Sigmoid colon (tissue), 4 donors: ENCODE measurements around the gene KDM6A.
"Not testable (repeated sequence)": the region's sequence is repeated elsewhere in the genome, so short reads cannot be mapped to it uniquely, and the experiment has no call there.

Source experiments
- CTCF ChIP-seq, 4 experiments: fragments of 450-650 bp in 3 of 4; fragments of 200-600 bp in 1 of 4; IDR thresholded peaks; one replicate each; pipeline ENCODE4 v1.5.1; 2016 to 2019; ENCODE audit warnings: antibody characterized with exemption in 4 of 4, mild to moderate bottlenecking in 3 of 4, moderate library complexity in 2 of 4
- EP300 ChIP-seq, 4 donors: sonication (generic); formaldehyde crosslinking; IDR thresholded peaks; one replicate each; pipeline ENCODE4 v1.6.1; 2017; ENCODE audit warnings: antibody characterized with exemption in 4 of 4
- POLR2A ChIP-seq, 2 donors: fragments of 450-650 bp; IDR thresholded peaks; one replicate each; pipeline ENCODE4 v1.6.1; 2016; ENCODE audit warnings: antibody characterized with exemption in 2 of 2, mild to moderate bottlenecking in 2 of 2, moderate library complexity in 2 of 2
- POLR2AphosphoS5 ChIP-seq, 4 donors: sonication (generic); formaldehyde crosslinking; IDR thresholded peaks; one replicate each; pipeline ENCODE4 v1.6.1; 2017; ENCODE audit warnings: antibody characterized with exemption in 4 of 4

DNA sequence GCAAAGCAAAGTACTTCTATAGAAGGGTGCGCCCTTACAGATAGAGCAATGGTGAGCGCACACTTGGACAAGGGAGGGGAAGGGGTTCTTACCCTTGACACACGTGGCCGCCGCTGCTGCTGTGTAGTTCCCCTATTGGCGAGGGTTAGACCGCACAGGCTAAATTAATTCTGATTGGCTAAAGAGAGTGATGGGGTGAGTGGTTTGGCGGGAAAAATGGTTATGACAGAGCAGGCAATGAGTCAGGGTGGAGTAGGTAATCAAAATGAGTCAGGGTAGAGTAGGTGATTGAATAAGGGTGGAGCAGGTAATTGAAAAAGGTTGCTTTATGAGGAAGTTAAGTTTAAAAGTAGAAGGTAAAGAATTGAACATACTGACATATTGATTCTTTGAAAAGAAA lies 126.2 kb downstream of the KDM6A start:
- not testable (repeated sequence) for TF ChIP-seq POLR2A, CTCF, POLR2AphosphoS5, EP300 (IDR thresholded peaks at IDR 0.05)
